IMR-90 (cell line): Measurements from ENCODE around the gene RAD52. TPM values are rescaled to one million over a fixed set of nuclear protein-coding genes. Genes with fewer than 3 reads are reported as not detected.
A peak's percentile ranks its signal among the peaks of the same experiment; 100 is the strongest.

Experiments
- ATAC-seq: fragments of 200-7000 bp; cut with Tn5 transposase; 2 replicates; pipeline ENCODE4 v1.9.1; 2020; ENCODE audit warnings: low read depth, mild to moderate bottlenecking, moderate library complexity
- BruUV-seq: library from RNA; stranded (reverse); fragments of 400-500 nt; replicated peaks from 2 replicates; lab custom pipeline; 2021; lab: Mats Ljungman, UMichigan
- CTCF ChIA-PET: fragments of 300-600 bp; formaldehyde crosslinking; extraction: SDS; loops from one replicate; lab custom pipeline; 2021; ENCODE audit warnings: antibody characterized with exemption; lab: Yijun Ruan, JAX
- POLR2A ChIA-PET: fragments of 300-600 bp; sonication (Branson Sonifier 250); formaldehyde crosslinking; loops from one replicate; lab custom pipeline; 2022; ENCODE audit warnings: antibody characterized with exemption; ENCODE audit not compliant: unreplicated experiment; lab: Charles Lee
- DNase-seq: peaks from one replicate; pipeline ENCODE4 v3.0.0; 2013
- H2AFZ ChIP-seq: replicated peaks from 2 replicates; pipeline ENCODE3; 2013; ENCODE audit warnings: low read length, mild to moderate bottlenecking; ENCODE audit not compliant: poor library complexity
- H2AK5ac ChIP-seq: 2 replicates; pipeline ENCODE4 v1.6.1; 2013; ENCODE audit warnings: low read depth, low read length, inconsistent platforms
- H2AK9ac ChIP-seq: replicated peaks from 2 replicates; pipeline ENCODE3; 2013; ENCODE audit warnings: mild to moderate bottlenecking, low read depth, low read length, moderate library complexity; ENCODE audit not compliant: poor library complexity
- H2BK120ac ChIP-seq: 2 replicates; pipeline ENCODE4 v1.6.1; 2013; ENCODE audit warnings: low read depth, low read length, inconsistent platforms
- H2BK15ac ChIP-seq: 3 replicates; pipeline ENCODE4 v1.6.1; 2013; ENCODE audit warnings: low read depth, low read length, inconsistent platforms
- H2BK20ac ChIP-seq: 2 replicates; pipeline ENCODE4 v1.6.1; 2013; ENCODE audit warnings: low read depth, mild to moderate bottlenecking, inconsistent platforms, low read length, moderate library complexity
- H2BK5ac ChIP-seq: 2 replicates; pipeline ENCODE4 v1.6.1; 2013; ENCODE audit warnings: mild to moderate bottlenecking, low read depth, low read length, inconsistent platforms; ENCODE audit not compliant: poor library complexity, severe bottlenecking
- H3K14ac ChIP-seq: replicated peaks from 2 replicates; pipeline ENCODE4 v1.6.1; 2013; ENCODE audit warnings: low read depth, low read length, inconsistent platforms
- H3K18ac ChIP-seq: 2 replicates; pipeline ENCODE4 v1.6.1; 2013; ENCODE audit warnings: low read depth, low read length, control low read depth
- H3K23ac ChIP-seq: 2 replicates; pipeline ENCODE4 v1.6.1; 2013; ENCODE audit warnings: low read depth, low read length, inconsistent platforms
- H3K27ac ChIP-seq: 2 replicates; pipeline ENCODE4 v1.5.1; 2013; ENCODE audit warnings: mild to moderate bottlenecking, control low read depth, low read length; ENCODE audit not compliant: insufficient read depth
- H3K27me3 ChIP-seq: 2 replicates; pipeline ENCODE4 v1.6.1; 2013; ENCODE audit warnings: low read length; ENCODE audit not compliant: control insufficient read depth, insufficient read depth
- H3K36me3 ChIP-seq: 2 replicates; pipeline ENCODE4 v1.6.1; 2013; ENCODE audit warnings: low read length, mixed read lengths; ENCODE audit not compliant: control insufficient read depth, insufficient read depth
- H3K4ac ChIP-seq: 2 replicates; pipeline ENCODE4 v1.6.1; 2013; ENCODE audit warnings: low read depth, low read length, inconsistent platforms
- H3K4me1 ChIP-seq: 2 replicates; pipeline ENCODE4 v1.6.1; 2013; ENCODE audit warnings: low read length, mixed read lengths; ENCODE audit not compliant: control insufficient read depth, insufficient read depth
- H3K4me2 ChIP-seq: 2 replicates; pipeline ENCODE4 v1.6.1; 2013; ENCODE audit warnings: low read depth, mild to moderate bottlenecking, control low read depth, low read length, moderate library complexity
- H3K4me3 ChIP-seq: 2 replicates; pipeline ENCODE4 v1.5.1; 2013; ENCODE audit warnings: low read depth, mild to moderate bottlenecking, control low read depth, low read length, moderate library complexity; ENCODE audit not compliant: insufficient read depth
- H3K56ac ChIP-seq: 2 replicates; pipeline ENCODE4 v1.6.1; 2013; ENCODE audit warnings: low read length, inconsistent platforms; ENCODE audit not compliant: insufficient read depth; ENCODE audit errors: extremely low read depth
- H3K79me1 ChIP-seq, 2 experiments: 2 replicates each; pipeline ENCODE4 v1.6.1; 2013; ENCODE audit warnings: low read length in 2 of 2, inconsistent platforms in 1 of 2, low read depth in 1 of 2
- H3K9ac ChIP-seq: 2 replicates; pipeline ENCODE4 v1.6.1; 2013; ENCODE audit warnings: low read depth, low read length, control low read depth
- H3K9me1 ChIP-seq: 2 replicates; pipeline ENCODE4 v1.6.1; 2013; ENCODE audit warnings: low read length, inconsistent platforms; ENCODE audit not compliant: insufficient read depth
- H3K9me3 ChIP-seq: 2 replicates; pipeline ENCODE4 v1.6.1; 2013; ENCODE audit warnings: low read length; ENCODE audit not compliant: control insufficient read depth, insufficient read depth
- H4K20me1 ChIP-seq: 2 replicates; pipeline ENCODE4 v1.6.1; 2013; ENCODE audit warnings: low read length, inconsistent platforms; ENCODE audit not compliant: insufficient read depth
- H4K5ac ChIP-seq: 2 replicates; pipeline ENCODE4 v1.6.1; 2013; ENCODE audit warnings: mild to moderate bottlenecking, low read depth, low read length, control low read depth
- H4K8ac ChIP-seq, 2 experiments: 2 replicates each; pipeline ENCODE4 v1.6.1; 2013; ENCODE audit warnings: low read depth in 2 of 2, low read length in 2 of 2, control low read depth in 1 of 2, inconsistent platforms in 1 of 2
- H4K91ac ChIP-seq: 2 replicates; pipeline ENCODE4 v1.6.1; 2013; ENCODE audit warnings: low read depth, low read length, inconsistent platforms; ENCODE audit not compliant: insufficient read depth
- BHLHE40 ChIP-seq: fragments of 150-350 bp; IDR thresholded peaks from 2 replicates; pipeline ENCODE4 v1.6.1; 2016; ENCODE audit warnings: mild to moderate bottlenecking, low read depth, low read length
- CEBPB ChIP-seq: IDR thresholded peaks from 2 replicates; pipeline ENCODE4 v1.6.1; 2012; ENCODE audit warnings: low read depth, low read length, improper control_type of control experiment
- CHD1 ChIP-seq: IDR thresholded peaks from 2 replicates; pipeline ENCODE4 v1.6.1; 2012; ENCODE audit warnings: low read depth, low read length, improper control_type of control experiment
- CTCF ChIP-seq: conservative IDR thresholded peaks from 2 replicates; pipeline ENCODE4 v1.5.1; 2012; ENCODE audit warnings: mild to moderate bottlenecking, low read depth, low read length, improper control_type of control experiment
- ELK1 ChIP-seq: fragments of 150-350 bp; IDR thresholded peaks from 2 replicates; pipeline ENCODE4 v1.6.1; 2016; ENCODE audit warnings: low read depth, mild to moderate bottlenecking, low read length, moderate library complexity, borderline replicate concordance
- FOS ChIP-seq: fragments of 150-350 bp; IDR thresholded peaks from 2 replicates; pipeline ENCODE4 v1.6.1; 2016; ENCODE audit warnings: low read depth, low read length
- MAFK ChIP-seq: IDR thresholded peaks from 2 replicates; pipeline ENCODE4 v1.6.1; 2012; ENCODE audit warnings: low read depth, low read length, improper control_type of control experiment
- MAZ ChIP-seq: IDR thresholded peaks from 2 replicates; pipeline ENCODE4 v1.6.1; 2012; ENCODE audit warnings: low read depth, mild to moderate bottlenecking, low read length, improper control_type of control experiment, moderate library complexity, borderline replicate concordance
- MXI1 ChIP-seq: IDR thresholded peaks from 2 replicates; pipeline ENCODE4 v1.6.1; 2012; ENCODE audit warnings: low read depth, mild to moderate bottlenecking, low read length, moderate library complexity, borderline replicate concordance
- NFE2L2 ChIP-seq: fragments of 150-350 bp; IDR thresholded peaks from 2 replicates; pipeline ENCODE4 v1.6.1; 2016; ENCODE audit warnings: low read depth, mild to moderate bottlenecking, low read length
- POLR2A ChIP-seq: IDR thresholded peaks from 2 replicates; pipeline ENCODE4 v1.6.1; 2012; ENCODE audit warnings: mild to moderate bottlenecking, low read depth, low read length
- RAD21 ChIP-seq: IDR thresholded peaks from 2 replicates; pipeline ENCODE4 v1.6.1; 2012; ENCODE audit warnings: low read length, improper control_type of control experiment
- RCOR1 ChIP-seq: IDR thresholded peaks from 2 replicates; pipeline ENCODE4 v1.6.1; 2012; ENCODE audit warnings: mild to moderate bottlenecking, low read length, improper control_type of control experiment; ENCODE audit not compliant: insufficient replicate concordance
- RFX5 ChIP-seq: IDR thresholded peaks from 2 replicates; pipeline ENCODE4 v1.8.0; 2012; ENCODE audit warnings: low read depth, mild to moderate bottlenecking, low read length, moderate library complexity
- SMC3 ChIP-seq: fragments of 150-350 bp; IDR thresholded peaks from 2 replicates; pipeline ENCODE4 v1.6.1; 2016; ENCODE audit warnings: low read depth, mild to moderate bottlenecking, antibody characterized with exemption, low read length, moderate library complexity
- USF2 ChIP-seq: fragments of 150-350 bp; IDR thresholded peaks from 2 replicates; pipeline ENCODE4 v1.6.1; 2017; ENCODE audit warnings: mild to moderate bottlenecking, antibody characterized with exemption, low read length, low read depth
- WGBS, 2 experiments: methylation state at CpG; one replicate each; pipeline versions ENCODE4 v1.1.5 to v1.1.7; 2013; ENCODE audit warnings: missing lambda C conversion rate in 2 of 2; ENCODE audit not compliant: insufficient read length in 1 of 2; ENCODE audit errors: extremely low coverage in 2 of 2; 5-methylcytosine and 5-hydroxymethylcytosine counted together
- dilution Hi-C: fragments of 300-500 bp; cut with HindIII; formaldehyde crosslinking; loops from one replicate; pipeline ENCODE4 v1.14.3; 2018; ENCODE audit warnings: low sequenced_read_pairs; ENCODE audit not compliant: unreplicated experiment
- in situ Hi-C: fragments of 300-500 bp; cut with MboI; formaldehyde crosslinking; loops from 3 replicates; pipeline ENCODE4 v1.14.3; 2019; ENCODE audit warnings: low sequenced_read_pairs, inconsistent platforms, mixed read lengths
- intact Hi-C: fragments of 100-400 bp; cut with micrococcal nuclease; formaldehyde crosslinking; loops from 2 replicates; pipeline ENCODE4 v1.10.0; 2022
- polyA plus RNA-seq, 3 experiments: library from polyadenylated mRNA; depleted of rRNA; stranded (reverse); fragments of >200 nt; gene quantifications; 2 replicates each; pipeline ENCODE4 v1.2.3, GENCODE V29; 2012; ENCODE audit warnings: low replicate concordance in 1 of 3
- total RNA-seq: library from RNA; depleted of rRNA; stranded (reverse); fragments of >200 nt; gene quantifications from 2 replicates; pipeline ENCODE4 v1.2.3, GENCODE V29; 2012

Gene RAD52
- total and polyA plus RNA-seq, 2 of the 4 experiments (the other 2 are of a cell fraction): 10.7 to 11.3 TPM

- no peak for DNase-seq
- BruUV-seq: no TSS peak
- Histone ChIP-seq H3K36me3 (no peaks in the 10 kb centered on the region), H2BK5ac (no peak overlapping the region), H3K27me3 (no peaks in the 10 kb centered on the region), H4K91ac (no peak overlapping the region), H3K9ac (no peak overlapping the region), H3K4me1 (no peaks in the 10 kb centered on the region; the same call in 1 of the 2 replicates), H2BK20ac (no peak overlapping the region), H3K4me3 (no peak overlapping the region), H3K18ac (no peak overlapping the region), H2AFZ (peak overlapping the region; percentile 5), H3K56ac (no peak overlapping the region), H2BK120ac (no peak overlapping the region), H3K79me1 (no peaks in the 10 kb centered on the region), H4K5ac (no peak overlapping the region), H4K20me1 (no peaks in the 10 kb centered on the region), H2AK9ac (no peak overlapping the region), H3K9me3 (no peaks in the 10 kb centered on the region), H3K9me1 (no peaks in the 10 kb centered on the region), H3K4ac (no peak overlapping the region), H3K4me2 (no peak overlapping the region), H3K23ac (no peak overlapping the region), H3K14ac (no peak overlapping the region), H2BK15ac (no peak overlapping the region), H3K27ac (no peak overlapping the region), H2AK5ac (no peak overlapping the region), H4K8ac (no peak overlapping the region)
- intact Hi-C loops: no loop called here
- no CpG with 5 or more reads among the region's 6 CpGs for WGBS, 2 experiments
- dilution Hi-C loops: no loop called here
- in situ Hi-C loops: no loop called here
- CTCF ChIA-PET: interaction anchor here (0.6 kb wide), 1 partner anchor 19 kb away, joined by 4 read pairs; no protein-coding TSS in a partner anchor
- no peak for TF ChIP-seq RCOR1
- TF ChIP-seq USF2: no peak
- no peak for TF ChIP-seq CEBPB
- TF ChIP-seq MXI1: no peak
- TF ChIP-seq RAD21: no peak
- TF ChIP-seq BHLHE40: no peak
- TF ChIP-seq MAZ: no peak
- TF ChIP-seq ELK1: no peak
- TF ChIP-seq CTCF: no peak
- no peak for TF ChIP-seq NFE2L2
- TF ChIP-seq SMC3: no peak
- no peak for TF ChIP-seq FOS
- no peak for TF ChIP-seq POLR2A
- TF ChIP-seq MAFK: no peak
- no peak for TF ChIP-seq RFX5
- TF ChIP-seq CHD1: no peak
- no peak for ATAC-seq
- POLR2A ChIA-PET: no interaction called here
These were observed 27.1 kb upstream of the RAD52 start for GRCh38 chr12:976644-977043.
